MM.1S (cell line): ENCODE data around the gene GGPS1.

ENCODE experiments used
- DNase-seq: peaks from one replicate; pipeline ENCODE4 v3.0.0-alpha.2; 2015
- H2AFZ ChIP-seq: fragments of 300-600 bp; sonication (generic); 2 replicates; pipeline ENCODE4 v1.6.0; 2016; ENCODE audit warnings: antibody characterized with exemption, low read length
- H3F3A ChIP-seq: fragments of 300-600 bp; sonication (generic); 2 replicates; pipeline ENCODE4 v1.6.1; 2016; ENCODE audit warnings: mild to moderate bottlenecking, antibody characterized with exemption, low read length, moderate library complexity, mixed read lengths; ENCODE audit not compliant: insufficient read depth
- H3K27ac ChIP-seq: fragments of 300-600 bp; sonication (generic); 2 replicates; pipeline ENCODE4 v1.5.1; 2016; ENCODE audit warnings: mild to moderate bottlenecking, low read length
- H3K27me3 ChIP-seq: fragments of 300-600 bp; sonication (generic); replicated peaks from 2 replicates; pipeline ENCODE4 v1.6.0; 2016; ENCODE audit warnings: low read length; ENCODE audit not compliant: insufficient read depth
- H3K36me3 ChIP-seq: fragments of 300-600 bp; sonication (generic); replicated peaks from 2 replicates; pipeline ENCODE4 v1.6.1; 2016; ENCODE audit warnings: mild to moderate bottlenecking, low read length, mixed read lengths; ENCODE audit not compliant: insufficient read depth
- H3K4me1 ChIP-seq: fragments of 300-600 bp; sonication (generic); 2 replicates; pipeline ENCODE4 v1.6.1; 2016; ENCODE audit warnings: low read length, mixed read lengths
- H3K4me2 ChIP-seq: fragments of 300-600 bp; sonication (generic); 2 replicates; pipeline ENCODE4 v1.6.0; 2016; ENCODE audit warnings: low read depth, low read length
- H3K4me3 ChIP-seq: fragments of 300-600 bp; sonication (generic); 2 replicates; pipeline ENCODE4 v1.5.1; 2016; ENCODE audit warnings: low read length, mixed read lengths
- H3K79me2 ChIP-seq: fragments of 300-600 bp; sonication (generic); 2 replicates; pipeline ENCODE4 v1.6.1; 2016; ENCODE audit warnings: mixed run types, low read length, mixed read lengths
- H3K9ac ChIP-seq: fragments of 300-600 bp; sonication (generic); 2 replicates; pipeline ENCODE4 v1.6.1; 2016; ENCODE audit warnings: low read length, mixed read lengths
- H3K9me2 ChIP-seq: fragments of 300-600 bp; sonication (generic); replicated peaks from 2 replicates; pipeline ENCODE4 v1.6.1; 2016; ENCODE audit warnings: mild to moderate bottlenecking, low read length, mixed read lengths; ENCODE audit not compliant: insufficient read depth
- H3K9me3 ChIP-seq: fragments of 300-600 bp; sonication (generic); replicated peaks from 2 replicates; pipeline ENCODE4 v1.6.1; 2016; ENCODE audit warnings: mild to moderate bottlenecking, low read length, mixed read lengths; ENCODE audit not compliant: insufficient read depth
- H4K20me1 ChIP-seq: fragments of 300-600 bp; sonication (generic); 2 replicates; pipeline ENCODE4 v1.6.1; 2016; ENCODE audit warnings: mild to moderate bottlenecking, low read length, moderate library complexity, mixed read lengths; ENCODE audit not compliant: insufficient read depth
- CTCF ChIP-seq: fragments of 300-600 bp; sonication (generic); IDR thresholded peaks from 2 replicates; pipeline ENCODE4 v1.5.1; 2016; ENCODE audit warnings: antibody characterized with exemption, low read length, mixed read lengths
- EZH2 ChIP-seq: fragments of 300-600 bp; sonication (generic); optimal IDR thresholded peaks from 2 replicates; pipeline ENCODE3; 2017; ENCODE audit warnings: low read depth, mild to moderate bottlenecking, antibody characterized with exemption, low read length, mixed read lengths
- EZH2phosphoT487 ChIP-seq: fragments of 300-600 bp; sonication (generic); IDR thresholded peaks from 2 replicates; pipeline ENCODE4 v1.6.1; 2018; ENCODE audit warnings: antibody characterized with exemption, low read length

Gene GGPS1

GRCh38 chr1:235298758-235299157 lies 29.6 kb upstream of the GGPS1 start:
- Histone ChIP-seq H3K9ac (no peak overlapping the region), H3K79me2 (peaks cover 93% of the 10 kb centered on the region), H2AFZ (no peak overlapping the region), H3K9me2 (no peaks in the 10 kb centered on the region), H3K4me1 (peaks cover 7% of the 10 kb centered on the region; the same call in 1 of the 2 replicates), H3K4me2 (no peak overlapping the region), H3K27me3 (no peaks in the 10 kb centered on the region), H3K4me3 (no peak overlapping the region), H3K27ac (no peak overlapping the region), H3K36me3 (no peaks in the 10 kb centered on the region), H3F3A (no peaks in the 10 kb centered on the region), H4K20me1 (peaks cover 7% of the 10 kb centered on the region; the same call in 1 of the 2 replicates), H3K9me3 (no peaks in the 10 kb centered on the region)
- DNase-seq: no peak
- TF ChIP-seq EZH2phosphoT487: no peak
- no peak for TF ChIP-seq CTCF
- TF ChIP-seq EZH2: no peak

DNA sequence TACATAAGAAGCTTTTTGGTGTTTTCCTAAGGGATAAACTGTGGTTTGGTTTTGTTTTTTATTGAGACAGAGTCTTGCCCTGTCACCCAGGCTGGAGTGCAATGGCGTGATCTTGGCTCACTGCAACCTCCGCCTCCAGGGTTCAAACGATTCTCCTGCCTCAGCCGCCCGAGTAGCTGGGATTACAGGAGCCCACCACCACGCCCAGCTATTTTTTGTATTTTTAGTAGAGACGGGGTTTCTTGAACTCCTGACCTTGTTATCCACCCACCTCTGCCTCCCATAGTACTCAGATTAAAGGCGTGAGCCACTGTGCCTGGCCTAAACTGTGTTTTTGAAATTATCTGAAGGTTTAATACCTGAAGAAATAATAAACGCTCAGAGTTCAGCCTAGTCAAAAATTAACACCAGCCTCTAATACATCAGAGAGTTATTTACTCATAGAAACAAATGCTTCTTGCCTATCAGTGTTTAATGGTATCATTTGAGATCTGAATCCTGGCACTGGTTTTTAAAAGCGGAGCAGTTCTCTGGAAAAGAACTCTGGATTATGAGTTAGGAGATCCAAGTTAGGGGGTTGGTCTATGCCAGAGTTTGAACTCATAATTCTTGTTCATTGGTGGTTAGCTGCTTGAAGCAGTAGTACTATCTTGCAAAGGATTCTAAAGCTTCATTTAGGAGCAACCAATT lies 29.1 kb upstream of the GGPS1 start:
- Histone ChIP-seq H3K4me3 (no peak overlapping the region), H3K27ac (no peak overlapping the region), H3K36me3 (no peaks in the 10 kb centered on the region), H3K9ac (no peak overlapping the region), H3K9me2 (no peaks in the 10 kb centered on the region), H2AFZ (no peak overlapping the region), H3K9me3 (no peaks in the 10 kb centered on the region), H3F3A (no peaks in the 10 kb centered on the region), H3K4me1 (peaks cover 7% of the 10 kb centered on the region; the same call in 1 of the 2 replicates), H3K4me2 (no peak overlapping the region), H3K79me2 (peaks cover 94% of the 10 kb centered on the region), H3K27me3 (no peaks in the 10 kb centered on the region), H4K20me1 (0 out of 2 replicates have a peak, but pooled peaks cover 7% of the 10 kb centered on the region)
- TF ChIP-seq CTCF (no peak), EZH2 (no peak), EZH2phosphoT487 (no peak)
- DNase-seq: no peak

DNA sequence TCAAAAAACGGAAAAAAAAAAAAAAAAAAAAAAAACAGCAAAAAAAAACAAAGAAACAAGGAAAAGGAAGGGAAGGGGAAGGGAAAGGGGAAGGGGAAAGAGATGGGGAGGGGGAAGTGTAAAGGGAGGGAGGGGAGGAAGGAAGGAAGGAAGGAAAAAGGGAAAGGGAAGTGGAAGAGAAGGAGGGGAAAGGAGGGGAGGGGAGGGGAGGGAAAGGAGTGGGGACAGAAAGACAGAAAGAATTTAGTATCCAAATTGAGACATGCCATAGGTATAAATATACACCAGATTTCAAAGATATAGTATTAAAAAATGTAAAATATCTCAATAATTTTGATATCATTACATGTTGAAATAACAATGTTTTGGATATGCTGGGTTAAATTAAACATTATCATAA lies 26.2 kb upstream of the GGPS1 start:
- TF ChIP-seq EZH2phosphoT487: no peak
- TF ChIP-seq CTCF: no peak
- TF ChIP-seq EZH2: no peak
- DNase-seq: no peak
- Histone ChIP-seq H2AFZ (no peak overlapping the region), H3K4me1 (peaks cover 7% of the 10 kb centered on the region; the same call in 1 of the 2 replicates), H3K9me3 (no peaks in the 10 kb centered on the region), H3K4me2 (no peak overlapping the region), H3K9ac (no peak overlapping the region), H3K36me3 (no peaks in the 10 kb centered on the region), H3K4me3 (no peak overlapping the region), H3K9me2 (no peaks in the 10 kb centered on the region), H3K79me2 (peaks cover 94% of the 10 kb centered on the region), H3K27me3 (no peaks in the 10 kb centered on the region), H3K27ac (no peak overlapping the region), H4K20me1 (0 out of 2 replicates have a peak, but pooled peaks cover 7% of the 10 kb centered on the region), H3F3A (no peaks in the 10 kb centered on the region)
